HUDEP-2 (cell line): ENCODE data around the gene CD226.

Experiments used
- DNase-seq, 76 experiments: peaks; one replicate each; lab custom pipeline; 2025; ENCODE audit not compliant: unreplicated experiment in 76 of 76; lab: John Stamatoyannopoulos, UW

CD226 gene

GRCh38 chr18:69820538-69820937 is 127.1 kb downstream of the CD226 start:
- no peak for DNase-seq

- no peak for DNase-seq
These were observed 128.2 kb downstream of the CD226 start for GRCh38 chr18:69819460-69819859.

GRCh38 chr18:69817335-69817940 is 130.2 kb downstream of the CD226 start:
- DNase-seq = no peak

GRCh38 chr18:69814861-69815385 is 132.8 kb downstream of the CD226 start:
- DNase-seq = no peak

GRCh38 chr18:69813559-69813958 is 134.1 kb downstream of the CD226 start:
- DNase-seq = no peak

- no peak for DNase-seq
These were observed 139.3 kb downstream of the CD226 start for GRCh38 chr18:69808399-69808798.

- no peak for DNase-seq
These were observed 142.7 kb downstream of the CD226 start for GRCh38 chr18:69804776-69805501.
